Fibroblast of mammary gland (primary cell): ENCODE data around the gene RBFOX1.

Experiments
- DNase-seq: peaks from one replicate; pipeline ENCODE4 v3.0.0-alpha.2; 2010; ENCODE audit warnings: low read depth
- H3K4me3 ChIP-seq: 2 replicates; pipeline ENCODE4 v1.5.1; 2011; ENCODE audit warnings: low read depth, mild to moderate bottlenecking, low read length, moderate library complexity; ENCODE audit not compliant: control insufficient read depth
- TF ChIP-seq, protein P1 (sequence below): conservative IDR thresholded peaks from 2 replicates; pipeline ENCODE4 v1.5.1; 2011; ENCODE audit warnings: low read depth, low read length, inconsistent platforms; ENCODE audit not compliant: control insufficient read depth, insufficient read depth

Gene RBFOX1

DNA sequence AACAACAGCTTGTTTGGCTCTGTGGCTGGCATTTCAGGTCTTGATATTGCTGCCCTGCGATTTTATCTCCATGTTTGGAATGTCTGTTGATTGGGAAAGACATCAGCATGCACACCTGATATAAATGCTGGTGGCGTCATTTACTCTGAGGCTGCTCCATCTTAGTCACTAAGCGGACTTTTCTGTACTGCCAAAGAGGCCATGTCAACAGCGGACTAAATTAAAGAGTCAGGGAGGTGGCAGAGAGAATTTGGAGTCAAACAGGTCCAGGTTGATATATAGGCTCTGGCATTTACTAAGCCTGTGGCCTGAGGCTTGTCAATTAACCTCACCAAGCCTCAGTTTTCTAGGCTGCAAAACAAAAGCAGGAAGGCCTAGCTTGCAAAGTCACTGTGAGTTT, 6.2 kb downstream of the RBFOX1 start:
- DNase-seq = no peak
- TF ChIP-seq, protein P1, sequence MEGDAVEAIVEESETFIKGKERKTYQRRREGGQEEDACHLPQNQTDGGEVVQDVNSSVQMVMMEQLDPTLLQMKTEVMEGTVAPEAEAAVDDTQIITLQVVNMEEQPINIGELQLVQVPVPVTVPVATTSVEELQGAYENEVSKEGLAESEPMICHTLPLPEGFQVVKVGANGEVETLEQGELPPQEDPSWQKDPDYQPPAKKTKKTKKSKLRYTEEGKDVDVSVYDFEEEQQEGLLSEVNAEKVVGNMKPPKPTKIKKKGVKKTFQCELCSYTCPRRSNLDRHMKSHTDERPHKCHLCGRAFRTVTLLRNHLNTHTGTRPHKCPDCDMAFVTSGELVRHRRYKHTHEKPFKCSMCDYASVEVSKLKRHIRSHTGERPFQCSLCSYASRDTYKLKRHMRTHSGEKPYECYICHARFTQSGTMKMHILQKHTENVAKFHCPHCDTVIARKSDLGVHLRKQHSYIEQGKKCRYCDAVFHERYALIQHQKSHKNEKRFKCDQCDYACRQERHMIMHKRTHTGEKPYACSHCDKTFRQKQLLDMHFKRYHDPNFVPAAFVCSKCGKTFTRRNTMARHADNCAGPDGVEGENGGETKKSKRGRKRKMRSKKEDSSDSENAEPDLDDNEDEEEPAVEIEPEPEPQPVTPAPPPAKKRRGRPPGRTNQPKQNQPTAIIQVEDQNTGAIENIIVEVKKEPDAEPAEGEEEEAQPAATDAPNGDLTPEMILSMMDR = no peak
- H3K4me3 ChIP-seq = no peak overlapping the region

DNA sequence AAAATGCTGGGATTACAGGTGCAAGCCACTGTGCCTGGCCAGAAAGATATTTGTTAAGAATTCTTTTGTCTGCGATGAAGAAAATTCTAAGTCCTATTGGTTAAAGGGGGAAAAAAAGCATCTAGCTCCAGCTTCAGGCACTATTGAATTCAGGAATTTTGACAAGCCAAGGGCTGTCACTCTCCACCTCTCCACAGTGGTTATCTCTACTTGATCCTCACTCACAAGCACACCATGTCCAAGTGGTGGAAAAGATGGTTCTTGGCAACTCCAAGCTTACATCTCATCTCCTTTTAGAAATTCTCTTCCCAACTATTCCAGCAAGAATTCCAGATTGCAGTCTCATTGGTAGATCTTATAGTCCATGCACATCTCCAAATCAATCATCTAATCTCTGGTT, 7.1 kb downstream of the RBFOX1 start:
- no peak for DNase-seq
- no peak overlapping the region for H3K4me3 ChIP-seq
- TF ChIP-seq, protein P1 = no peak

DNA sequence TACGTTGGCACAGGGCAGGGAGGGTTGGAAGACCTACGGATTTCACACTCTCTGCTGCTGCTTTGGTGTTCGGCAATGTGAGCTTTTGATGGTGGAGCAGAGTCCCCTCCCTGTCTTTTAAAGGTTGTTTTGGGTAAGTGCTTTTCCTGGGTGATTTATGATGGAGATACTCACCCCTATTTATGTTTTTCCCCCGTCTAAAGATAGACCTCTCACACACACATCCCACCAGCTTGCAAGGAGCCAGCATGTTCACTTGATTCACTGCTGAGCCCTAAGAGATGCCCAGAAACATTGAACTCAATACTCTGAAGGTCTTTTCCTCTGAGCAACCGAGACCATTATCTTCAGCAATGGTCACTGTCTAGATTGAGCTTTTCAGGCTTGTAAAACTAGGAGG, 8.3 kb downstream of the RBFOX1 start:
- TF ChIP-seq, protein P1 = no peak
- H3K4me3 ChIP-seq = no peak overlapping the region
- DNase-seq = no peak

DNA sequence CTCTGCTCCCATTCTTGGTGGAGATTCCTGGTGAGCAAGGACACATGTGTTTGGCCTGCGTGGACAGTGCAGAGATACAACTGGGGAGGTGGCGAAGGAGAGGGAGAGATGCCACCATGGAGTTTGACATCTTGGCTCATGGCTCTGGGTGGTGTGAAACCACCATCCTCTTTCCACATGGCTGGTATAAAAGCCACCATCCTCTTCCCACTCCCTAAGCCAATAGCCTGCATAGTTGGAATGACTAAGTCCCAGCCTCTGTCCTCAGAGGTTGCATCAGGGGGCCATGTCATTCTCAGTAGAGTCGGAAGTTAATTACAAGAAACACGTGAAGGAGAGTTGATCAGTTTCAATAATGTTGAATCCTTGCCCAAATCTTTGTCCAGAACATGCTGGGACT, 10.0 kb downstream of the RBFOX1 start:
- H3K4me3 ChIP-seq = no peak overlapping the region
- TF ChIP-seq, protein P1 = no peak
- no peak for DNase-seq

DNA sequence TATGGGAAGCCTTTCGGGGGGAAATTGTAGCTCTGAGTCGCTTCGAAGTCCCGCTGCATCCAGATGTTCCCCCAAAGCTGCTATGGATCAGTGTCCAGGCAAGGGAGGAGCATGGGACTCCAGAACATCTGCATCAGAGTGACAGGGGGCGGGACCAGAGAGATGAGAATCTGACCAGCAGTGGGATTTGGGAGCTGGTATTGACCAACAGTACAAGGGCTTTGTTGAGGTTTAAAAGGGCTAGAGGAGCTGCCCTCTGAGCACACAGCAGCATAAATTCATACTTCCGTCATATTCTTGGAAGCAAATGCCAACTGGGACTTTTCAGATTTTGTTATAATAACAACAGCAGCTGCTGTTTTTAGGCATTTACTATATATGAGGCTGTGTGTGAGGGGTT, 10.6 kb downstream of the RBFOX1 start:
- TF ChIP-seq, protein P1 = no peak
- DNase-seq = no peak
- no peak overlapping the region for H3K4me3 ChIP-seq

DNA sequence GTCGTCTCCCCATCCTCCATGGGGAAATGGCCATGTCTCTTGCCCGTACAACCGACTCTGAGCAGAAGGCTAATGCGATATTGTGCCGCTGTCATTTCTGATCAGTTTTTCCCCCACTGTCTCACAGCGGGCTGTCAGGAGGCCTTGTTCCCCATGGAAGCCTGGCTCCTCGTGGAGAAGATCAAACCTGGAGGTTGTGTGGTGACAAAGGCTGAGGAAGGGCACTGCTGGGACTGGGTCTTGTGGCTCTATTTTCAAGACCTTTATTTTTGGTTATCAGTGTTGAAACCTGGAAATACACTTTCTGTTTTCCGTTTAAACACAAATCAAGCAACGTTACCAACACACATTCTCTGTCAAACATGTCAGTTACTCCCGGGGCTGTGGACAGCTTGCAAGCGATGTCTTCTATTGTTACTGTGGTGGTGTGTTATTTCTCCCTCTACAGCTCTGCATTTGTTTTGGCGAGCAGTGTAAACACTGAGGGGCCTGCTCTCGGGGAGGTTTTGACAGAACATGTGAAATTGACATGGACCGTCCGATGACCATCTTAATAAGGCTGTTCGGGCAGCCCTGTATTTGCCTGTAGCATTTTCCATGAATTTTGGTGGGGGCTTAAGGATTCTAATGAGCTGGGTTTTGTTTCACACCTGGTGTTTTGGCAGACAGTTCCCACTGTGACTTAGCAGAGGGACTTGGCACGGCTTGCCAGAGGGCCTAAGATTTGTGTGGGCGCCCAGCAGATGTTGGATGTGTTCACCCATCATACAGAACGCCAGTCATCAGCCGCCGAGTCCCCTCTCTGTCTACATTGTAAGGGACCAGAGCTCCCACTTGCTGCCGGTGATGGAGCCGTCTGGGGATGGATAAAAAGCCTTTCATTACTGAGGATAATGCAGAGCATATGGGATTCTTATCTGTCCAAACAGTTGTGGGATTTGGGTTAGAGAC, 12.5 kb downstream of the RBFOX1 start:
- TF ChIP-seq, protein P1 = no peak
- no peak overlapping the region for H3K4me3 ChIP-seq
- no peak for DNase-seq
